Fibroblast of villous mesenchyme (primary cell): ENCODE results near the gene TOLLIP. TPM values are rescaled to one million over a fixed set of nuclear protein-coding genes. Genes with fewer than 3 reads are reported as not detected.

Experiments
- DNase-seq: peaks from one replicate; pipeline ENCODE4 v3.0.0-alpha.2; 2010; ENCODE audit warnings: low read depth
- H3K4me3 ChIP-seq: 2 replicates; pipeline ENCODE4 v1.5.1; 2011; ENCODE audit warnings: low read depth, mild to moderate bottlenecking, low read length
- CTCF ChIP-seq: IDR thresholded peaks from 2 replicates; pipeline ENCODE4 v1.5.1; 2012; ENCODE audit warnings: low read depth, mild to moderate bottlenecking, low read length; ENCODE audit not compliant: insufficient read depth
- total RNA-seq: library from RNA; depleted of rRNA; stranded (reverse); fragments of >200 nt; gene quantifications from 2 replicates; pipeline ENCODE4 v1.2.3, GENCODE V29; 2012

Gene TOLLIP
- total RNA-seq, 1 donor: 27.2 TPM

DNA sequence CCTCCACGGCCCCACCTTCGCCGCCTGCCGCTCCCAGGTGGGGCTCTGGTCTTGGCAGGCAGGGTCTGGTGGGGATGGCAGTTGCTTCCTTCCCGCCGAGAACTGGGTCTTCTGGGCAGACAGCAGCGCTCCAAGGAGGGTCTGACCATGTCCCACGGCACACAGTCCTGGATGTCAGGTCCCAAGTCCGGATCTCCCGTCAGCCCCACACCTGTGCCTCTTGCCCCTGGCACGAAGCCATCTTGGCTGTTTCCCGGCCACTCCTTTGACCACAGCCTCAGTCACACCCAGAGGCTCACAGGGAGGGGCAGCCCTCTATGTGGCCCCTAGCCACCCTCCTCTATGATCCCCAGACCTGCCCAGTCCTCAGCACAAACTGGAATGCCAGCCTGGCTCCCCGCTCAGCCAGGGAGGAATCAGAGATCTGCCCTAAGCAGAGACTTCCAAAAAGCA is 72.3 kb downstream of the TOLLIP start:
- no peak for DNase-seq
- no peak for TF ChIP-seq CTCF

DNA sequence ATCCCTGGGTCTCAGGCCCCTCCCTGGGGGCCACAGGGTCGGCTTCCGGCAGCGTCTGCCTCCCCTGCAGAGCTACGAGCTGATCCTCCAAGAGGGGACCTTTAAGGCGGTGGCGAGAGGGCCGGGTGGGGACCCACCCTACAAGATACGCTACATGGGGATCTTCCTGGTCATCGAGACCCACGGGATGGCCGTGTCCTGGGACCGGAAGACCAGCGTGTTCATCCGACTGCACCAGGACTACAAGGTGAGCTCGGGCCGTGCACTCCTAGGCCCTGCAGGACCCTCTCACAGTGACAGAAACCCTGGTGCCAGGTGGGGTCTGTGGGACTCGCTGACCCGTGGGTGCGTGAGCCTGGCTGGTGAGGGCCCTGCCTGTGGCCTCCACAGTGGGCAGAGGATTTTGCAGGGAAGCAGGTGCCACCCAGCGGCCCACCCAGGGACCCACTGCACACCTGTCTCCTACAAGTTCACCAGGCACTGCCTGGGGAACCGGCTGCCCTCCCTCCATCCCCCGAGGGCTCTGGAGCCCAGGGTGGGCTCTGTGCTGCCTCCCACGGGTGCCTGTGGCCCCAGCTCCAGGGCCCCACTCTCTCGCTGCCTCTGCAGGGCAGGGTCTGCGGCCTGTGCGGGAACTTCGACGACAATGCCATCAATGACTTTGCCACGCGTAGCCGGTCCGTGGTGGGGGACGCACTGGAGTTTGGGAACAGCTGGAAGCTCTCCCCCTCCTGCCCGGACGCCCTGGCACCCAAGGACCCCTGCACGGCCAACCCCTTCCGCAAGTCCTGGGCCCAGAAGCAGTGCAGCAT is 72.9 kb downstream of the TOLLIP start:
- DNase-seq: no peak
- H3K4me3 ChIP-seq: no peak overlapping the region
- no peak for TF ChIP-seq CTCF

More for the DNA sequence above, 72.3 kb downstream of the TOLLIP start:
- H3K4me3 ChIP-seq: no peak overlapping the region

- DNase-seq: no peak
- H3K4me3 ChIP-seq: no peak overlapping the region
- TF ChIP-seq CTCF: no peak
These were observed 73.5 kb downstream of the TOLLIP start for GRCh38 chr11:1235901-1236315.

GRCh38 chr11:1235306-1235900 is 74.0 kb downstream of the TOLLIP start:
- no peak for DNase-seq
- no peak overlapping the region for H3K4me3 ChIP-seq
- TF ChIP-seq CTCF: no peak

DNA sequence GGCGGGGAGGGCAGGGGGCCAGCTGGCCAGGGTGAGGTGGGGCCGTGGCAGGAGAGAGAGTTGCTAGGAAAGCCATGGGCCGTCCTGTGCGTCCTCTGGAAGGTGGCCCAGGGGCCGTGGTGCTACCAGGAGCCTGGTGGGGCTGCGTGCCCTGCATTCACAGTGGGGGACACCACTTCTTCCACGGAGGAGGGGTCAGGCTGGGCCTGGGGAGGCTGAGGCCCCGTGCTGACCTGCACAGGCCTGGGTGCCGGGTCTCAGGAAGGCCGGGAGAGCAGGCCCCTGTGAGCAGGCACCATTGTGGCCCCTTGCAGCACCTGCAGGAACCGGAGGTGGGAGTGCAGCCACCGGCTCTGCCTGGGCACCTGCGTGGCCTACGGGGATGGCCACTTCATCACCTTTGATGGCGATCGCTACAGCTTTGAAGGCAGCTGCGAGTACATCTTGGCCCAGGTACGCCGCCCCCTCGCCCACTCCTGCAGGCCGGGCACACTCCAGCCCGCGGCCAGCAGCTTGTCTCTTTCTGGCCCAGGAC is 74.6 kb downstream of the TOLLIP start:
- no peak for TF ChIP-seq CTCF
- no peak overlapping the region for H3K4me3 ChIP-seq
- DNase-seq: no peak

DNA sequence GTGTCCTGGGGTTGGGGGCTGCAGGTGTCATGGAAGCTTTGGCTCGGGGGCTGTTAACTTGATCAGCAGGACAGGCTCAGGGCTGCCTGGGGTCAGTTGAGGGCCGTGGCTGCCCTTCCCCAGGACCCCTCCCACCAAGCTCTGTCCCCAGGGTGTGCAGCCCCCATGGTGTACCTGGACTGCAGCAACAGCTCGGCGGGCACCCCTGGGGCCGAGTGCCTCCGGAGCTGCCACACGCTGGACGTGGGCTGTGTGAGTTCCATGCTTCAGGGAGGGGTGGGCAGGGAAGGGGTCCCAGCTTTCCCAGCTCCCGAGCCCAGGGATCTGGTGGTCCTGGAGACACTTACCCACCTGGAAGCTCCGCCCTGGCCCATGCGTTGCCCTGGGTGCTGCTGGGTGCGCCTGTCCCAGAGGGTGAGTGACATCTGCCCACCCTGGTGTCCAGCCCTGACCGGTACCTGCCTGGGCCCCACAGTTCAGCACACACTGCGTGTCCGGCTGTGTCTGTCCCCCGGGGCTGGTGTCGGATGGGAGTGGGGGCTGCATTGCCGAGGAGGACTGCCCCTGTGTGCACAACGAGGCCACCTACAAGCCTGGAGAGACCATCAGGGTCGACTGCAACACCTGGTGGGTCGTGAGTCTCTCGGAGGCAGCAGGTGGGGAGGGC is 75.2 kb downstream of the TOLLIP start:
- DNase-seq: no peak
- no peak for TF ChIP-seq CTCF
- H3K4me3 ChIP-seq: no peak overlapping the region
